CD4-positive, alpha-beta T cell treated with Interleukin-10 for 1 hour (primary cell): ENCODE measurements around the gene TRIOBP.
A peak's percentile ranks its signal among the peaks of the same experiment; 100 is the strongest.
"Not testable (repeated sequence)": the region's sequence is repeated elsewhere in the genome, so short reads cannot be mapped to it uniquely, and the experiment has no call there.

Experiments used
- DNase-seq: peaks from one replicate; pipeline ENCODE4 v3.0.0-alpha.2; 2020

TRIOBP gene

DNA sequence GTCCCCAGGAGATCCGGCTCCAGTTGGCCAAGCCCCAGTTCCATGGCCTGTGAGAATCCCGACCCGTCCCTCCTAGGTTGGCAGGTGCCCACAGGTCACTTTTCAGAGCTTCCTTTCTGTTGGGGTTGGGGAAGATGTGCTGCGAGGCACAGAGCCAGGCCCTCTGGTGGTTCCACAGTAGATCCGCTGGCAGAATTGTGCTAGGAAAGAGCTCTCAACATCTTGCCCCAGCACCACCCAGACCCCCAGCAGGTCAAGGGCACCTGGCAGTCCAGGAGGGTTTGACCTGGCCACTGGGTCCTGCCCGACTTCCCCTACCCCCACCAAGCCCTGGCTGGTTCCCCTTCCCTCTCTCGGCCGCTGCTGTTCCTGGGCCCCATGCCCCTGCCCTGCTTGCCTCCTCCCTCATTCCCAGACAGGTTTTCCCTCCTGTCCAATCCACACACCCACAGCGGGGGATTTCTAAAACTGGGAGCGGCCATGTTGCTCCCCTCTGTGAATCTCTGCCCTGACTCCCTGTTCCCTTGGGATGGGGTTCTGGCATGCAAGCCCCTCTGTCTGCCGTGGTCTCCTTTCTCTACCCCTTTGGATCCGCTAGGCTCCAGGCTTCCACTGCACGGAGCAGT lies 84.7 kb downstream of the TRIOBP start:
- DNase-seq, result no peak

DNA sequence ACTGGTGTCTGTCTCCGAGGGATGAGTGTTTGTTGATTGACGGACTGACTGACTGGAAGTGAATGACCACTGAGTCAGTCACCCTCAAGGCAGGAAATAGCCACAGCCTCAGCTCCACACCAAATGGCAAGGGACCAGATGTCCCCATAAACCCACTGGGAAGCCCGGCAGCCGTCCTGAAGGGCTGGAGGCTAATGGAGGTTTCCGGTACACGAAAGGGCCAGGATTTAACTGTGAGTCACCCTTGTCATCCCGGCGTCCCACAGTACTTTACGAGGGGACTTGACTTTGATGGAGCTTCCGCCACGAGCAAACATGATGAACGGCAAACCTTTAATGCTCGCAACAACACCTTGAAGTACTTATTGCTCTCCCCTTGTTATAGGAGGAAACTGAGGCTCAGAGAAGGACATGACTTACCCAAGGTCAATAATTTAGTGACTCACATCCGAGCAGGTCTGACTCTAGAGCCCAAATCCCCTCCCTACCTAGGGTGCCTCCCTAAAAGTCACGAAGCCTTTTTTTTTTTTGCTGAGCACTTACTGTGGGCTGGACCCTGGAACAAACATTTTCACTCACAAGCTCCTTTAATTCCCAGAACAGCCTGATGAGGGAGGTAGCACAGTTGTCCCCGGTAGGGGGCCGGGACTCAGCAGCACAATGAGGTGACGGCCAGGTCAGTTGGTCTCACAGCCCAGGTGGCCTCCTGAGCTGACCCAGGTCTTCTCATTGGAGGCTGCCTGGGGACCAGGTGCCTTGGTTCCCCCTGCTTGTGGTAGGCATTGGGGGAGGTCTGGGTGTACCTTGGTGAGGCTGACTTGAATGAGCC lies 85.7 kb downstream of the TRIOBP start:
- no peak for DNase-seq

DNA sequence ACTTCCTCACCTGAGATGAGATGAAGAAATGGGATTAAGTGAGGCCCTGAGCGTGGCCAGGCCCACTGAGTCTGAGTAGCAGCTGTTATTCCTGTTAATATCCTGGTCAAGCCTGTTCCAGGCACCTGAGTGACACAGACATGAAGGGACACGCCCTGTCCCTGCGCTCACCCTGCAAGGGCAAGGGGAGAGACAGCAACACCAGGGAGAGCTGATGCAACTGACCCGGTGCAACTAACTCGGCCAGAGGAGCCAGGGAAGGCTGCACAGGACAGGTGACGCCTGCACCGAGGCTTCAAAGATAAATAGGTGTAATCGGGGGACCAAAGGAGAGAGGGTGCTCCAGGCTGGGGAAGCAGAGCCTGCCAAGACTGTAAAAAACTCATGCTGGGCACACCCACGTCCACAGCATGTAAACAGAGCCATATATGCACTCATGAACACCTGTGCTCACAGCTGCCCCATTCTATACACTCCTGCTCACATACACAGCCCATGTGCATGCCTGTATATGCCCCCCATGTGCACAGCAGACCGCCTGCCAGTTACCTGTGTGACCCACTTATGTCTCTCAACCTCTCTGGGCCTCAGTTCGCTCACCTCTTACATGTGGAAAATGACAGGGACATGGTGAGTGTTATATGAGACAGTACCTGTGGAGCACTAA lies 88.1 kb downstream of the TRIOBP start:
- DNase-seq, result no peak

DNA sequence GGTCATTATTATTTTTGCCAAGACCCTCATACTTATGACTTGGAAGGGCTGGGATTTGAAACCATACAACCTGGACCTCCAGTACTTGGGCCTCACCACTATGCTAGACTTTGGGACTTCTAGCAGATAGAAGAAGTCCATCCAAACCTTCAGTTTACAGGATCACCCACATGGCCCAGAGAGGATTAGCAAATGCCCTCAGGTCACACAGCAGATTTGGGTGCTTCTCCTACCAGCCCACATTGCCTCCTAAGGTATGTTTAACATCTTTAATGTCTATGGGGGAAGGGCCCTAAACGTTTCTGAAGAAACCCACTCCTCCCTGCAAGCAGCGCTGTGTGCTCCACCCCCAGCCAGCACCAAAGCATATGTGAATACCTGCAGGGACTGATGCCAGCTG lies 93.4 kb downstream of the TRIOBP start:
- DNase-seq, result no peak

DNA sequence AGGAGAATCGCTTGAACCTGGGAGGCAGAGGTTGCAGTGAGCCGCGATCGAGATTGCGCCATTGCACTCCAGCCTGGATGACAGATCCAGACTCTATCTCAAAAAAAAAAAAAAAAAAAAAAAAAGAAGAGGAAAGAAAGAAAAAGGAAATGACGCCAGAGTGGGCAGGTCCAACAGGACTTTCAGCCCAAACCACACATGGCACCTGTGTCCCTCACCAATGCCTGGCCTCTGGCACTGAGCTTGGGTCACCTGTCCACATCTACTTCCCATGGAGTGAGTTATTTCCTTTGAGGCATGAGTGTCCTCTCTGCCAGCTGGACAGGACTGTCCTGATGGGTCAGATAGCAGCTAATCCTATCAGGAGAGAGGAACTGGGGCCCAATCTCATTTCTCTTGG lies 95.6 kb downstream of the TRIOBP start:
- no peak for DNase-seq

DNA sequence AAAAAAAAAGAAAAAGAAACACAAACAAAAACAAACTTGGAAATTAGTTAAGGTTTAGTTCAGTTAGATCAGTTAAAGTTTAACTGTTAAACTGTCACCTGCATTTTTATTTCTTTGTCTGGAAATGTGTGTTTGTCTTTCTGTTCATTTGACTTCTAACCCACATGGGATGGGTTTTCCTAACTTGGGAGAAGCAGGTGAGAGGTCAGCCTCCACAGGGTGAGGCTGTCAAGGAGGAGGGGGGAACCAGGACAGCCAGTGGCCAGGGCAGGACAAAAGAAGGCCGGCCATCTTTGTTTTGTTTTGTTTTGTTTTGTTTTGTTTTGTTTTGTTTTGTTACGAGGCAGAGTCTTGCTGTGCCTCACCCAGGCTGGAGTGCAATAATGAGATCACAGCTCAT lies 97.5 kb downstream of the TRIOBP start:
- no peak for DNase-seq

DNA sequence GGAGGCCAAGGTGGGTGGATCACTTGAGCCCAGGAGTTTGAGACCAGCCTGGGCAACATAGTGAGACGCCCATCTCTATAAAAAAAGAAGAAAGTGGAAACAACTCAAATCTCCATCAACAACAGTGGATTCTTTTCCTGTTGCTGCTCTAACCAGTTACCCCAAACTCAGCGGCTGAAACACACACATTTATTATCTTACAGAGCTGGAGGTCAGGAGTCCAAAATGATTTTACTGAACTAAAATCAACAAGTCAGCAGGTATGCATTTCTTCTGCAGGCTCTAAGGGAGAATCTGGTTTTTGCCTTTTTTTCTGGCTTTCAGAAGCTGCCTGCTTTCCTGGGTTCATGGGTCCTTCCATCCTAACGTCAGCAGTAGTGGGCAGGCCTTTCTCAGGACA lies 99.2 kb downstream of the TRIOBP start:
- no peak for DNase-seq

DNA sequence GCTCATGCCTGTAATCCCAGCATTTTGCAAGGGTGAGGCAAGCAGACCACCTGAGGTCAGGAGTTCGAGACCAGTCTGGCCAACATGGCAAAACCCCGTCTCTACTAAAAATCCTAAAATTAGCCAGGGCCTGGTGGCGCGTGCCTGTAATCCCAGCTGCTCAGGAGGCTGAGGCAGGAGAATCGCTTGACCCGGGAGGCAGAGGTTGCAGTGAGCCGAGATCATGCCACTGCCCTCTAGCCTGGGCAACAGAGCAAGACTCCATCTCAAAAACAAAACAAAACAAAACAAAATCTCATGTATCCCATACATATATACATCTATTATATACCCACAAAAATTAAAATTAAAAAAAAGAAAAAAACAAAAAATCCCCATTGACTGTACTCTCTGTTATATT lies 100.4 kb downstream of the TRIOBP start:
- not testable (repeated sequence) for DNase-seq

DNA sequence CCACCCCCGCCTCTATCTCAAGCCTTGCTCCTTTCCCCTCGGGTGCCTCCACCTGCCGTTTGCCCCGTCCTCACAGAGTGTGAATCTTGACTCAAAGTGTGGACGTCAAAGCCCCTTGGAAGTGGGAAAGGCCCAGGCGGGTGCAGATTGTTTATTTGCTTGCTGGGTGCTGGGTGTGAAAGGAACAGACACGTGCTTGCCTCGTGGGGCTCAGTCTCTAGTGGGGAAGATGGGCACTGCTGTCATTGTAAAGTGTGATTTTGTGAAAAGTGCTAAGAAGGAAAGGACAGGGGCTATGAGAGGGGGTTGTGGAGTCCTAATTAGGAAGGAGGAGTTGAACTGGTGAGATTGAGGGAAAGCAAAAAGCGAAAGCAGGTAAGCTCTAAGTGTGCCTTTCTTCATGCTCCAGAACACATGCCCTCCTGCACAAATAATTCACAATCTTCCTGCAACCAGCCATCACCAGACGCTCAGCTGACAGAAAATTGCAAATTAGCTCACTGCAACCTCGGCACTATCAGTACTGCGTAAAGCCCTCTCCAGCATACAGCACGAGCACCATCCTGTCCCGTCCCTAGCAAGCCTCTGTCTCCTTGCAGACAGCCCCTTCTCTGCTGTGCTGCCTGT lies 101.1 kb downstream of the TRIOBP start:
- DNase-seq, result no peak

DNA sequence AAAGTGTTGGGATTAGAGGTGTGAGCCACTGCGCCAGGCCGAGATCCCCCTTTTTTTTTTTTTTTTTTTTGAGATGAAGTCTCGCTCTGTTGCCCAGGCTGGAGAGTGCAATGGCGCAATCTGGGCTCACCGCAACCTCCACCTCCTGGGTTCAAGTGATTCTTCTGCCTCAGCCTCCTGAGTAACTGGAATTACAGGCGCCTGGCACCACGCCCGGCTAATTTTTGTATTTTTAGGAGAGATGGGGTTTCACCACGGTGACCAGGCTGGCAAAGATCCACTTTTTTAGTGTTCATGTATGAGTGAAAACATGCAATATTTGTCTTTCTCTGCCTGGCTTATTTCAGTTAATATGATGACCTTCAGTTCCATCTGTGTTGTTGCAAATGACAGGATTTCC lies 103.1 kb downstream of the TRIOBP start:
- DNase-seq, result not testable (repeated sequence)

DNA sequence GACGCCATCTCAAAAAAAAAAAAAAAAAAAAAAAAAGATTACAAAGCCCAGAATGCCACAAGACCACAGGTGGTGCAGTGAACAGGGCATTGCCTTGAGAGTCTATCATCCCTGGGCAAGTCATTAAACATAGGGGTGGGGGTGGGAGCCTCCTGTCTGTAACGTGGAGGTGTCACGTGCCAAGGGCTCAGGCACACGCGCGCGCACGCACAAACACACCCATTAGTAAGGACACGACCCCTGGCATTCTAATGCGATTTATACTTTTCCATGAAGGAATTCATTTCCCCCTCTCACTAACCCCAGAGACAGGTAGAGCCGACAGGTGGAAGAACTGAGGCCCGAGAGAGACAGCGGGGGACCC lies 105.1 kb downstream of the TRIOBP start:
- DNase-seq, result no peak

DNA sequence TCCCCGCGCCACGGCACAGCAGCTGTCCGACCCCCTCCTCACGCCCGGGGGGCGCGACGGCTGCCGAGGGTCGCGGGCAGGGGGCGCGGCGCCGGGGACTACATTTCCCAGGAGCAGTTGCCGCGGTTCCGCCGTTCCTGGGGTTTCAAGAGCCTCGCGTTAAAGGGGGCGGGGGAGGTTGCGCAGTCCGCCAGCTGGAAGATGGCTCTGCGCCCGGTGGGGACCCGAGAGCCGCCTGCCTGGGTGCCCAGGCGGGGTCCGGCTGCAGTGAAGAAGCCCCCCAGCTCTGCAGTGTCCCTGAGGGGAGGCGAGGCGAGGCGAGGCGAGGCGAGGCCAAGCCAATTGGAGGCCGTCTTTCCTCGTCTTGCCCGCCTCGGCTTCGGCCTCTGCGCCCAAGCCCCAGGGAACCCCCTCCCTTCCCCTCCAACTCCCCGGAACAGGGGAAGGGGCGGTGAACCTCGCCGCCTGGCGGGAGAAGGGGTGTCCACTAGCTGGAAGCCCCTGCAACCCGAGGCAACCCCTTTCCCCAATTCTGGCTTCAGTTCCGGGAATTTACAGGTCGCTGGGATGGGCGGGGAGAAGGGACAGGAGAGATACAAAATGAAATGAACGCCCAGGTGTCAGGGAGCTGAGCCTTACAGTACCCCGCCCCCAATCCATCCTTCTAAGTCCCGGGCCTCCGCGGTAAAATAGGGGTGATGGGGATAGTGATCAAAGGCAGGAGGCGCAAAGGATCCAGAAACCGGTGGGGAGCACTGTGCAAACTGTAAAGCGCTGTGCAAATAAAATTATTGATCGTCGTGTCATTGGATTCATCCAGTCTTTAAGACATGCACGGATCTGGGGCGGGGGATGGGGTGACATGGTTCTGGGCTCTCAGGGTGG lies 105.7 kb downstream of the TRIOBP start:
- no peak for DNase-seq

DNA sequence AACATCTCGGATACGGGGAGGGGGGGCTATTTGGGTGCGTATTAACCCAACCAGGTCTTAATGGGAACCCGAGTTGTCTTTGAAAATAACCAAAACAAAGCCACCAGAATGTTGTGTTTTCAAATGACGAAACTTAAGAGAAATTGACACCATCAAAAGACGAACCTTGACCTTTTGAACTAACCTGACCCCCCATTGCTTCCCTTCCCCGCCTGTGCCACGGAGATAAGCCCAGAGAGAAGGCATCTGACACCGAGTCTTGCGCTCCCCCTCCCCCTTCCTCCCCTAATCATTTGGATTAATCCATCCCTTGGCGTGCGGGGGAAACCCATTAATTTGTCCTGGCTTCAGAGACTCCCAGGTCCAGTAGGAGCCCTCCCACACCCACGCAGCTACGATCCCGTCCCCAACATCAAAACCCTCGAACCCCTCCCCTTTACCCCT lies 106.4 kb downstream of the TRIOBP start:
- no peak for DNase-seq

DNA sequence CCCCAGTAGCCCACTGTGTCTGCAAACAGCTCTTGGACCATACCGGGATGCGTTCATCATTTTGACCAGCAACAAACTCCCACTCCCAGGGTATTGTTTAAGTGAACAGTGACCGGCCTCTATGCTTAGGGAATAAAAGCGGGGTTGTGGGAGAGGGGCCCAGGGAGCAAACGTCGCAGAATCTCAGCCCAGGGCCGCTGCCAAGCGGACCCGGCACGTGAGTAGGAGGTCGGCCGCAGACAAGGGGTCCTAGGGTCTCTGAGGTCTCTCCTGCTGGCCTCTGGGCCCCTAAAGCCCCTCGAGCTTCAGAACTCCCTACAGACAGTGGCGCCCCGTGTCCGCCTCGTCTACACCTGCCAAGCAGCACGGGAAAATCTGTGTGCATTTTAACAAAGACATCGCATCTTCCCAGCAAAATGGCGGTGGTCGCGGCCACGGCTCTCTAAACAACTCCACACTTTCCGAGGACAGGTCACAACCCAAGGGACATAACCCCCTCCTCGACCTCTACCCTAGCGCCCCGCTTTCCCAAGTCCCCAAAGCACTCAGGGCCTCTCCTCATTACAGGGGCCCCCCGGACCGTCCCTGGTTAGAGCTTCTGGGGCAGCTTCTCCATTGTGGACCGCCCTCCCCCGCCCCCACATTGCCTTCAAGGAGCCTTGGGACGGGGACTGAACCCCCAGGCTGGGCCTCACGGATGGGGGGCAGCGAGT lies 106.9 kb downstream of the TRIOBP start:
- no peak for DNase-seq

DNA sequence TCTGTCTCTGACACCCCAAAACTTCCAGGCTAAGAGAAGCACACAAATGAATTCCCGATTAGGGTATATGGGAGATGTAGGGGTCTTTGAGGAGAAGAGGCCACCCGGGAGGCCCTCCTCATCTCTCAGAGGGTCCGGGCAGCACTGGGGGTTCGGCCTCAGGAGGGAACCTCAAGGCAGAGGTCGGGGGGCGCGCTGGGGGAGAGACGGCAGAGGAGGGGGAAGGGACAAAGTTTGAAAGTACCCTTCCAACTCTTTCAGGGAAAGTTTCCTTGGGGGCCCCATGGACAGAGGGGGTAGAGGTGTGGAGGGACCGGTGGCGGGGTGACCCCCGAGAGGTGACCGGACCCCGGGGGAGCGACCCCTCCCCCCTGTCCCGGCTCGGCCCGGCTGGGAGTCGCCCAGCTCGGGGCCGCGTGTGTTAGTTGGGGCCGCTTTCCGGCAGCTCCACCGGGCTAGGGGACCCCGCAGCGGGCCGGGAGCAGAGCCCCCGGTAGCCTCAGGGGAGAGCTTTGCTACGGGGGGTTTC lies 107.6 kb downstream of the TRIOBP start:
- no peak for DNase-seq

DNA sequence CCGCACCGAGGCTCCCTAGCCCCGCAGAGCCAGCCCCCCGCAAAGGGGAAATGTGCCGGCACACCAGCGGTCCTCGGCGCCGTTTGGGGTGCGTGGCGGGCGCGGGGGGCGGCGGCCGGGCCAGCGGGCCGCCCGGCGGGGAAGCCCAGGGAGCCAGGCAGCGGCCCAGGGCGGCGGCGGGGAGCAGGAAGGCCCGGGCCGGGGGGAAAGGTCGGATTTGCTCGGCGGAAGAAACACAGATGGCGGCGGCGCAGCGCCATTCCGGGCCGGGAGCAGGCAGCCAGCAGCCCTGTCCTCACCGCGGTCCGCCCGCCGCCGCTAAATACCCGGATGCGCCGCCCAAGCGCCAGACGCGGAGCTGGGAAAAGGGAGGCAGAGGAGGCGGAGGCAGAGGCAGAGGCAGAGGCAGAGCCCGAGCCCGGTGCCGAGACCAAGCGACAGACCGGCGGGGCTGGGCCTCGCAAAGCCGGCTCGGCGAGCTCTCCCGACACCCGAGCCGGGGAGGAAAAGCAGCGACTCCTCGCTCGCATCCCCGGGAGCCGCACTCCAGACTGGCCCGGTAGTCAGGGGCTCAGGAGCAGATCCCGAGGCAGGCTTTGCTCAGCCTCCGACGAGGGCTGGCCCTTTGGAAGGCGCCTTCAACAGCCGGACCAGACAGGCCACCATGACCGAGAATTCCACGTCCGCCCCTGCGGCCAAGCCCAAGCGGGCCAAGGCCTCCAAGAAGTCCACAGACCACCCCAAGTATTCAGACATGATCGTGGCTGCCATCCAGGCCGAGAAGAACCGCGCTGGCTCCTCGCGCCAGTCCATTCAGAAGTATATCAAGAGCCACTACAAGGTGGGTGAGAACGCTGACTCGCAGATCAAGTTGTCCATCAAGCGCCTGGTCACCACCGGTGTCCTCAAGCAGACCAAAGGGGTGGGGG lies 108.3 kb downstream of the TRIOBP start:
- DNase-seq, result peak; percentile 77

DNA sequence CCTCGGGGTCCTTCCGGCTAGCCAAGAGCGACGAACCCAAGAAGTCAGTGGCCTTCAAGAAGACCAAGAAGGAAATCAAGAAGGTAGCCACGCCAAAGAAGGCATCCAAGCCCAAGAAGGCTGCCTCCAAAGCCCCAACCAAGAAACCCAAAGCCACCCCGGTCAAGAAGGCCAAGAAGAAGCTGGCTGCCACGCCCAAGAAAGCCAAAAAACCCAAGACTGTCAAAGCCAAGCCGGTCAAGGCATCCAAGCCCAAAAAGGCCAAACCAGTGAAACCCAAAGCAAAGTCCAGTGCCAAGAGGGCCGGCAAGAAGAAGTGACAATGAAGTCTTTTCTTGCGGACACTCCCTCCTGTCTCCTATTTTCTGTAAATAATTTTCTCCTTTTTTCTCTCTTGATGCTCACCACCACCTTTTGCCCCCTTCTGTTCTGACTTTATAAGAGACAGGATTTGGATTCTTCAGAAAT lies 109.0 kb downstream of the TRIOBP start:
- DNase-seq, result no peak

DNA sequence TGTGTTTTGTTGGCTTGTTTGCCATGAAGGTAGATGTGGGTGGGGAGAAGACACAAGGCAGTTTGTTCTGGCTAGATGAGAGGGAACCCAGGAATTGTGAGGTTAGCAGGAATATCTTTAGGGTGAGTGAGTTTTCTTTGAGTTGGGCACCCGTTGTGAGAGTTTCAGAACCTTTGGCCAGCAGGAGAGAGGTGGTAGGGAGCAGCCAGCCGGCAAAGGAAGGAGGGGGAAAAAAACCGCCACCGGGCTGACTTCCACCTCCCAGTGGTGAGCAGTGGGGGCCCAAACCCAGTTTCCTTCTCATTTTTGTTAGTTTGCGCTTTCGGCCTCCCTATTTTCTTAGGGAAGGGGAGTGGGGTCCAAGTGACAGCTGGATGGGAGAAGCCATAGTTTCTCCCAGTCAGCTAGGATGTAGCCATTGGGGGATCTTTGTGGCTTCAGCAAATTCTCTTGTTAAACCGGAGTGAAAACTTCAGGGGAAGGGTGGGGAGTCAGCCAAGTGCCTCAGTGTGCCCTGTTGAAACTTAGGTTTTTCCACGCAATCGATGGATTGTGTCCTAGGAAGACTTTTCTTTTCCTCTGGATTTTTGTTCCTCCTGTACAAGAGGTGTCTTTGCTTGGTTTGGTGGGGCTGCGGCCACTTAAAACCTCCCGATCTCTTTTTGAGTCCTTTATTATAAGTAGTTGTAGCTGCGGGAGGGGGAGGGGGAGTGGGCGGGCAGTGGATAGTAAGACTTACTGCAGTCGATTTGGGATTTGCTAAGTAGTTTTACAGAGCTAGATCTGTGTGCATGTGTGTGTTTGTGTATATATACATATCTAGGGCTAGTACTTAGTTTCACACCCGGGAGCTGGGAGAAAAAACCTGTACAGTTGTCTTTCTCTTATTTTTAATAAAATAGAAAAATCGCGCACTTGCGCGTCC lies 109.8 kb downstream of the TRIOBP start:
- no peak for DNase-seq
